ENCODE results near the gene VN1R4. TPM values are rescaled to one million over a fixed set of nuclear protein-coding genes. Genes with fewer than 3 reads are reported as not detected.
"Not testable (repeated sequence)": the region's sequence is repeated elsewhere in the genome, so short reads cannot be mapped to it uniquely, and the experiment has no call there.

VN1R4 gene
- polyA plus RNA-seq, 1 experiment, result not detected

DNA sequence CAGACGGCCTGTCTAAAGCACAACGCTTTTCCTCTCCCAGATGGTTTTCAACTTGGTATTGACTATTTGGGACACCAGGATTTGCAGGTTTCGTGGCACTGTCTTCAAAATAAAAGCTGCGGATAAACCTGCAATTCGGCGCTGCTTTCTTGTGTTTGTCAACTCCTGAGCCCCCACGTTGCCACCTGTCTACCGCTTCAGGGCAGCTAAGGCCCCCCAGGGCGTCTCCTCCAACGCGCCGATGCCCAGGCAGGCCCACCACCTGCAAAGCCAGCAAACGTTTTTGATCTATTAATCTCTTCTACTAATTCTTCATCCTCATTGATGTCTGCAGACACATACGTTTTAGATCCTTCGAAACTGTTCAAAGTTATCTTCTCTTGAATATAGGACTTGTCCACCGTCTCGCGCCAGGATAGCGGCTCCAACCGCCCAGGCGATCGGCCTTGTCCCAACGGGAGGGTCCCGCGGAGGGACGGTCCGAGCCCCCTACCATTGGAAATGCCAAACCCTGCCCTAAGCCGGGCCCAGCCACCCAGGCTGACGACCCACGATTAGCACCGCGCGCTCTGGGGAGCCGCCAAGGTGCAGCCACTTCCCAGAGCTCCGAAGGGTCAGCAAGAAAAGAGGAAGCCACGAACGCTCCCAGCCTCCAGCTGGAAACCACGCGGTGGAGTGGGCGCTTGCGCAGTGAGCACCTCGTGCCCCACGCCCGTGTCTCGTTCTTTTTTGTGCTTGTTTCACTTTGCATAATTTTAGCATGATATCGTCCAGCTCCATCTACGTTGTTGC, 23.4 kb upstream of the VN1R4 start:
- CTCF ChIA-PET, result interaction anchor here (0.8 kb wide), 1 partner anchor 13 kb away, joined by 3 read pairs; no protein-coding TSS in a partner anchor
- no peak for DNase-seq (ENCODE audit: low read depth)
- no peaks in the 10 kb centered on the region for H3K36me3 ChIP-seq (ENCODE audit: control insufficient read depth, insufficient read depth, low read length)
- no peak for TF ChIP-seq CTCF (IDR thresholded peaks at IDR 0.05; ENCODE audit: insufficient read depth, low read depth, low read length)
- H3K4me3 ChIP-seq (ENCODE audit: low read depth, low read length), result no peak overlapping the region
- POLR2A ChIA-PET, result no interaction called here
- H3K27me3 ChIP-seq (ENCODE audit: control insufficient read depth, insufficient read depth, low read length), result no peaks in the 10 kb centered on the region

- no peak for TF ChIP-seq CTCF (IDR thresholded peaks at IDR 0.05; ENCODE audit: insufficient read depth, low read depth, low read length)
- no peaks in the 10 kb centered on the region for H3K36me3 ChIP-seq (ENCODE audit: control insufficient read depth, insufficient read depth, low read length)
- no peak overlapping the region for H3K4me3 ChIP-seq (ENCODE audit: low read depth, low read length)
- no peaks in the 10 kb centered on the region for H3K27me3 ChIP-seq (ENCODE audit: control insufficient read depth, insufficient read depth, low read length)
- CTCF ChIA-PET, result no interaction called here
- POLR2A ChIA-PET, result no interaction called here
- DNase-seq (ENCODE audit: low read depth), result no peak
Observed at GRCh38 chr19:53285087-53285486, 17.6 kb upstream of the VN1R4 start.

- DNase-seq (ENCODE audit: low read depth); H3K4me3 ChIP-seq (ENCODE audit: low read depth, low read length); H3K27me3 ChIP-seq (ENCODE audit: control insufficient read depth, insufficient read depth, low read length); H3K36me3 ChIP-seq (ENCODE audit: control insufficient read depth, insufficient read depth, low read length); POLR2A ChIA-PET; CTCF ChIA-PET: not testable (repeated sequence)
Observed at GRCh38 chr19:53281947-53282346, 14.4 kb upstream of the VN1R4 start.

DNA sequence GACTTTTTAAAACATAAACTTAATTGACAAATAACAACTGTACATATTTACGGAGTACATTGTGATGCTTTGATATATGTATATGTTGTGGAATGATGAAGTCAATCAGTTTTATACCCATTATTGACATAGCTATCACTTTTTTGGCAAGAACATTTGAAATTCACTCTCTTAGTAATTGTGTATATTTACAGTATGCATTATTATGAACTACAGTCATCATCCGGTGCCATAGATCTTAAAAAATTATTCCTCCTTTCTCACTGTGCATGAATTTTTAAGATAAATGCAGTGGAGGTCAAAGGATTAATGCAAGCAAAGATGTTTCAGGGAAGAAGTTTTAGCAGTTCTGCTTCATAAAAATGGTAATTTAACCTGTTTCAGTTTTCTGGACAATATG, 8.0 kb upstream of the VN1R4 start:
- Histone ChIP-seq H3K4me3 (ENCODE audit: low read depth, low read length) (no peak overlapping the region), H3K27me3 (ENCODE audit: control insufficient read depth, insufficient read depth, low read length) (no peaks in the 10 kb centered on the region), H3K36me3 (ENCODE audit: control insufficient read depth, insufficient read depth, low read length) (no peaks in the 10 kb centered on the region)
- POLR2A ChIA-PET, result no interaction called here
- no peak for TF ChIP-seq CTCF (IDR thresholded peaks at IDR 0.05; ENCODE audit: insufficient read depth, low read depth, low read length)
- CTCF ChIA-PET, result no interaction called here
- DNase-seq (ENCODE audit: low read depth), result no peak

GRCh38 chr19:53272044-53272443, 4.5 kb upstream of the VN1R4 start:
- DNase-seq (ENCODE audit: low read depth), result no peak
- no peak for TF ChIP-seq CTCF (IDR thresholded peaks at IDR 0.05; ENCODE audit: insufficient read depth, low read depth, low read length)
- Histone ChIP-seq H3K27me3 (ENCODE audit: control insufficient read depth, insufficient read depth, low read length) (no peaks in the 10 kb centered on the region), H3K4me3 (ENCODE audit: low read depth, low read length) (no peak overlapping the region), H3K36me3 (ENCODE audit: control insufficient read depth, insufficient read depth, low read length) (no peaks in the 10 kb centered on the region)
- ChIA-PET CTCF (no interaction called here), POLR2A (no interaction called here)

- DNase-seq (ENCODE audit: low read depth); H3K4me3 ChIP-seq (ENCODE audit: low read depth, low read length); H3K36me3 ChIP-seq (ENCODE audit: control insufficient read depth, insufficient read depth, low read length); H3K27me3 ChIP-seq (ENCODE audit: control insufficient read depth, insufficient read depth, low read length); CTCF ChIA-PET; POLR2A ChIA-PET: not testable (repeated sequence)
Observed at GRCh38 chr19:53269861-53270260, 2.3 kb upstream of the VN1R4 start.

All from BJ (cell line).